Coronary artery (tissue), 2 donors: ENCODE data around the gene COL6A1.

Experiments used
- DNase-seq: peaks from one replicate; pipeline ENCODE4 v3.0.0-alpha.2; 2017; ENCODE audit warnings: low spot score
- H3K27ac ChIP-seq, 2 donors: fragments of 200-600 bp; sonication (generic); one replicate each; pipeline ENCODE4 v1.5.1; 2016 to 2019
- H3K4me3 ChIP-seq: fragments of 200-600 bp; sonication (generic); 2 replicates; pipeline ENCODE4 v1.5.1; 2016; ENCODE audit warnings: mild to moderate bottlenecking, moderate library complexity
- TF ChIP-seq, protein P1 (sequence below): fragments of 200-600 bp; sonication (generic); IDR thresholded peaks from one replicate; pipeline ENCODE4 v1.5.1; 2019; ENCODE audit warnings: antibody characterized with exemption

Gene COL6A1

DNA sequence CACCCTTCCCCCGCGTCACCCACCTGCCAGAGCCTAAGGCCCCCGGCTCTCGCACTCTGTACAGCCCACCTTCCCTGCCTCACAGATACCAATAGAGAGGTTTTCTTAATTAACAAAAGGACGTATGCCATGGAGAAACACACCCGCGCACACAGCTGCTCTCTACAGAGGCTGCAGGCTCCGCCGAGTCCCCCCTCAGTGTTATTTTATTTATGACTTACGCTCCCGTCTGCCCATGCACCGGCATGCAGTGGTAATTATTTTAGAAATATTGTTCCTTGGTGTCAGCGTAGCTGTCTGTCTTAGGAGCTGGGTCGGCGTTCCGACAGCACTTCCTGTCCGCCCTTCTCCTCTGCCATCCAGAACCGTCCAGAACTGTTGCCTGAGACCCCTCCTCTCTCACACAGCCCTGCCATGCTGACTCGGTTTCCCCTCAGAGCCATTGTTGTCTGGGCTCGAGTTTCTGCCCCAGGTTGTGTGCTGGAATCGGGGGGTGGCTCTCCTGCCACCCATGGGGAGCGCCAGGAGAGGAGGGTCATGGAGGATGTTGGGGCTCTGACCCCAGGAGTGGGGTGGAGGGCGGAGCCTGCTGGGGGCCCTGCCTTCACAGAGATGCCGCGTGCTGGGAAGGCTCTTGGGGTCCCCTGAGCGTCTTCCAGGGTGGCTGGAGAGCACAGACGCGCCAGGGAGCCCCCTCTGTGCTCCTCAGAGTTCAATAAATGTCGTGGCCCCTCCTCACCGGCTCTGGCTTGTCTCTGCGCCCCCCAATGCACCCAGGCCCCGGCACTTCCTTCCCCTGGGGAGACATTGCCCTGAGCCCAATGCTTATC is 39.6 kb upstream of the COL6A1 start:
- TF ChIP-seq, protein P1, sequence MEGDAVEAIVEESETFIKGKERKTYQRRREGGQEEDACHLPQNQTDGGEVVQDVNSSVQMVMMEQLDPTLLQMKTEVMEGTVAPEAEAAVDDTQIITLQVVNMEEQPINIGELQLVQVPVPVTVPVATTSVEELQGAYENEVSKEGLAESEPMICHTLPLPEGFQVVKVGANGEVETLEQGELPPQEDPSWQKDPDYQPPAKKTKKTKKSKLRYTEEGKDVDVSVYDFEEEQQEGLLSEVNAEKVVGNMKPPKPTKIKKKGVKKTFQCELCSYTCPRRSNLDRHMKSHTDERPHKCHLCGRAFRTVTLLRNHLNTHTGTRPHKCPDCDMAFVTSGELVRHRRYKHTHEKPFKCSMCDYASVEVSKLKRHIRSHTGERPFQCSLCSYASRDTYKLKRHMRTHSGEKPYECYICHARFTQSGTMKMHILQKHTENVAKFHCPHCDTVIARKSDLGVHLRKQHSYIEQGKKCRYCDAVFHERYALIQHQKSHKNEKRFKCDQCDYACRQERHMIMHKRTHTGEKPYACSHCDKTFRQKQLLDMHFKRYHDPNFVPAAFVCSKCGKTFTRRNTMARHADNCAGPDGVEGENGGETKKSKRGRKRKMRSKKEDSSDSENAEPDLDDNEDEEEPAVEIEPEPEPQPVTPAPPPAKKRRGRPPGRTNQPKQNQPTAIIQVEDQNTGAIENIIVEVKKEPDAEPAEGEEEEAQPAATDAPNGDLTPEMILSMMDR: no peak
- no peak for DNase-seq
- Histone ChIP-seq H3K4me3 (no peak overlapping the region), H3K27ac (no peak overlapping the region)

GRCh38 chr21:45942755-45943629 is 38.6 kb upstream of the COL6A1 start:
- Histone ChIP-seq H3K27ac (no peak overlapping the region), H3K4me3 (no peak overlapping the region)
- TF ChIP-seq, protein P1: no peak
- DNase-seq: no peak

- DNase-seq: no peak
- no peak overlapping the region for H3K4me3 ChIP-seq
- TF ChIP-seq, protein P1: no peak
- H3K27ac ChIP-seq: no peak overlapping the region
Measured at GRCh38 chr21:45943630-45944540, 37.7 kb upstream of the COL6A1 start.

DNA sequence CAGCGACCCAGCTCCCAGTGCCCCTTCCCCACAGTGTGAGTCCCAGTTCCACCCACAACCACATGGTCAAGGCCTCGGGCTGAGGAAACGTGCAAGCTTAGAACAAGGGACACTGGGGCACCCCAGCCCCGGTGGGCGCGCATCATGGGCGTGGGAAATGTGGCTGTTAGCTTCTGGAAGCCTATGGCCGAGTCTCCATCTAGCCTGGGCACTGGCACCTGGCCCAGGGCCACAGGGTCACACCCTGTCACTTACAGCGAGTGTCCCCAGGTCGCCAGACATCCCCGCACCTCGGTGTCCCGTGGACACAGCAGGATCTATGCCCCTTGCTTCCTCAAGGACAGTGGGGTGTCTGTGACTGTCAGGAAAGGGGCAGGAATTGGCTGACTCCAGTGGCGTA is 37.0 kb upstream of the COL6A1 start:
- no peak overlapping the region for H3K4me3 ChIP-seq
- H3K27ac ChIP-seq: no peak overlapping the region
- DNase-seq: no peak
- TF ChIP-seq, protein P1: no peak

DNA sequence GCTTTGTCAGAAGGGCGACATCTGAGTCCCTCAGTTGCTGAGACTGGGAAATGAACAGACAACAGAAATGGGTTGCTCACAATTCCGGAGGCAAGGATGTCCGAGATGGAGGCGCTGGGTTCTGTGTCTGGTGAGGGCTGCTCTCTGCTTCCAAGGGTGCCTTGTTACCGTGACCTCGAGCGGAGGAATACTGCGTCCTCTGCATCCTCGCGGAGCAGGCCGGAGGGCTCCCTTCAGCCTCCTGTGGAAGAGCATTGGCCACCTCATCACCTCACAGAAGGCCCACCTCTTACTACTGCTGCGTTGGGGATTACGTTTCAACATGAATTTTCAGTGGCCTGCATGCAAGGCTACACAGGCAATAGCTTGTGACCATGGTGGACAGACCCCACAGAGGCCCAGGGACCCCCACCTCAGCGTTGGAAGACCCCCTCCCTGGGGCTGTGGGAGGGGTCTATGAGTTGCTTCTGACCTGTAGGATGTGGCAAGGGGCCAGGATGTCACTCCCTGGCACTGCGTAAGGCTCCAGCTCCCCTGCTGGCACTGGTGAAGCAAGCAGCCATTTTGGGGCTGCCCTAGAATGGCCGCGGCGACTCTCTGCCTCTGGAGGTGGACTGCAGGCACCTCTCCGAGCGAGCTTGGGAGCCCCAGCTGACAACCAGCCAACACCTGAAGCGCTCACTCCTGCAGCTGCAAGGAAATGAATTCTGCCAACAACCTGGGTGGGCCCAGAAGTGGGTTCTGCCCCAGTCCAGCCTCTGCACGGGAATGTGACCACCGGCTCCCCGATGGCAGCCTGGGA is 36.3 kb upstream of the COL6A1 start:
- TF ChIP-seq, protein P1: no peak
- no peak overlapping the region for H3K4me3 ChIP-seq
- no peak overlapping the region for H3K27ac ChIP-seq
- DNase-seq: no peak

- TF ChIP-seq, protein P1: no peak
- Histone ChIP-seq H3K4me3 (no peak overlapping the region), H3K27ac (no peak overlapping the region)
- DNase-seq: no peak
Measured at GRCh38 chr21:45945868-45946210, 35.7 kb upstream of the COL6A1 start.
